ENCODE measurements around the gene S100A6. TPM values are rescaled to one million over a fixed set of nuclear protein-coding genes. Genes with fewer than 3 reads are reported as not detected.

S100A6 gene
- total and polyA plus RNA-seq, 2 donors (not counting 1 experiment from before 2014, with no cell fraction given): 1,280 to 4,042 TPM

GRCh38 chr1:153557877-153558276, 22.1 kb upstream of the S100A6 start:
- Histone ChIP-seq H4K20me1 (ENCODE audit: control insufficient read depth, extremely low read depth, insufficient read depth, low read length) (no peaks in the 10 kb centered on the region), H3K4me2 (ENCODE audit: extremely low read depth, insufficient read depth, low read length) (no peak overlapping the region), H2AFZ (ENCODE audit: low read length) (no peak overlapping the region), H3K4me3 (replicated peaks in 1 of 4; ENCODE audit: control extremely low read depth in 1 of 4, insufficient read depth in 1 of 4, low read depth in 3 of 4, low read length in 4 of 4) (no peak overlapping the region), H3K9ac (ENCODE audit: insufficient read depth, low read length) (no peak overlapping the region), H3K4me1 (ENCODE audit: control insufficient read depth, extremely low read depth, insufficient read depth, low read length) (peaks cover 17% of the 10 kb centered on the region), H3K27ac (ENCODE audit: insufficient read depth, low read length) (no peak overlapping the region), H3K9me3 (ENCODE audit: control insufficient read depth, insufficient read depth, low read depth, low read length) (no peaks in the 10 kb centered on the region), H3K36me3 (ENCODE audit: control insufficient read depth, insufficient read depth, low read length) (no peaks in the 10 kb centered on the region), H3K79me2 (ENCODE audit: control insufficient read depth, insufficient read depth, low read length) (no peaks in the 10 kb centered on the region), H3K27me3 (ENCODE audit: control insufficient read depth, insufficient read depth, low read length) (no peaks in the 10 kb centered on the region)
- no peak for DNase-seq (ENCODE audit: low read depth in 2 of 2)
- TF ChIP-seq CTCF (conservative IDR thresholded peaks at IDR 0.05 in 1 of 2, IDR thresholded peaks at IDR 0.05 in 1 of 2; ENCODE audit: low read depth in 1 of 2, low read length in 2 of 2) (no peak), EZH2 (IDR thresholded peaks at IDR 0.05; ENCODE audit: low read length, missing control alignments) (no peak)

GRCh38 chr1:153556348-153556747, 20.6 kb upstream of the S100A6 start:
- no peak for DNase-seq (ENCODE audit: low read depth in 2 of 2)
- H3K27me3 ChIP-seq (ENCODE audit: control insufficient read depth, insufficient read depth, low read length): no peaks in the 10 kb centered on the region
- H3K36me3 ChIP-seq (ENCODE audit: control insufficient read depth, insufficient read depth, low read length): no peaks in the 10 kb centered on the region
- H3K9me3 ChIP-seq (ENCODE audit: control insufficient read depth, insufficient read depth, low read depth, low read length): no peaks in the 10 kb centered on the region
- H2AFZ ChIP-seq (ENCODE audit: low read length): no peak overlapping the region
- H3K9ac ChIP-seq (ENCODE audit: insufficient read depth, low read length): no peak overlapping the region
- TF ChIP-seq CTCF (conservative IDR thresholded peaks at IDR 0.05 in 1 of 2, IDR thresholded peaks at IDR 0.05 in 1 of 2; ENCODE audit: low read depth in 1 of 2, low read length in 2 of 2): no peak
- no peak for TF ChIP-seq EZH2 (IDR thresholded peaks at IDR 0.05; ENCODE audit: low read length, missing control alignments)
- no peak overlapping the region for H3K4me3 ChIP-seq (replicated peaks in 1 of 4; ENCODE audit: control extremely low read depth in 1 of 4, insufficient read depth in 1 of 4, low read depth in 3 of 4, low read length in 4 of 4)
- H3K79me2 ChIP-seq (ENCODE audit: control insufficient read depth, insufficient read depth, low read length): no peaks in the 10 kb centered on the region
- H4K20me1 ChIP-seq (ENCODE audit: control insufficient read depth, extremely low read depth, insufficient read depth, low read length): no peaks in the 10 kb centered on the region
- H3K27ac ChIP-seq (ENCODE audit: insufficient read depth, low read length): no peak overlapping the region
- peaks cover 20% of the 10 kb centered on the region for H3K4me1 ChIP-seq (ENCODE audit: control insufficient read depth, extremely low read depth, insufficient read depth, low read length)
- no peak overlapping the region for H3K4me2 ChIP-seq (ENCODE audit: extremely low read depth, insufficient read depth, low read length)

- Histone ChIP-seq H3K4me3 (replicated peaks in 1 of 4; ENCODE audit: control extremely low read depth in 1 of 4, insufficient read depth in 1 of 4, low read depth in 3 of 4, low read length in 4 of 4) (no peak overlapping the region), H3K27ac (ENCODE audit: insufficient read depth, low read length) (peak overlapping the region; percentile 61), H3K4me2 (ENCODE audit: extremely low read depth, insufficient read depth, low read length) (peak overlapping the region; percentile 59), H3K9me3 (ENCODE audit: control insufficient read depth, insufficient read depth, low read depth, low read length) (no peaks in the 10 kb centered on the region), H3K79me2 (ENCODE audit: control insufficient read depth, insufficient read depth, low read length) (no peaks in the 10 kb centered on the region), H3K36me3 (ENCODE audit: control insufficient read depth, insufficient read depth, low read length) (no peaks in the 10 kb centered on the region), H2AFZ (ENCODE audit: low read length) (peak overlapping the region; percentile 0), H3K9ac (ENCODE audit: insufficient read depth, low read length) (peak overlapping the region; percentile 16), H3K27me3 (ENCODE audit: control insufficient read depth, insufficient read depth, low read length) (no peaks in the 10 kb centered on the region), H4K20me1 (ENCODE audit: control insufficient read depth, extremely low read depth, insufficient read depth, low read length) (no peaks in the 10 kb centered on the region), H3K4me1 (ENCODE audit: control insufficient read depth, extremely low read depth, insufficient read depth, low read length) (peaks cover 29% of the 10 kb centered on the region)
- no peak for TF ChIP-seq EZH2 (IDR thresholded peaks at IDR 0.05; ENCODE audit: low read length, missing control alignments)
- no peak for TF ChIP-seq CTCF (conservative IDR thresholded peaks at IDR 0.05 in 1 of 2, IDR thresholded peaks at IDR 0.05 in 1 of 2; ENCODE audit: low read depth in 1 of 2, low read length in 2 of 2)
- DNase-seq (ENCODE audit: low read depth in 2 of 2): peak; percentile 19 to 32
These were observed 18.2 kb upstream of the S100A6 start for GRCh38 chr1:153553830-153554541.
